Karpas-422 (cell line): ENCODE data around the gene DCDC1. TPM values are rescaled to one million over a fixed set of nuclear protein-coding genes. Genes with fewer than 3 reads are reported as not detected.

Experiments
- DNase-seq: peaks from one replicate; pipeline ENCODE4 v3.0.0-alpha.2; 2015
- H2AFZ ChIP-seq: fragments of 200-600 bp; sonication (generic); 2 replicates; pipeline ENCODE4 v1.6.1; 2014; ENCODE audit warnings: antibody characterized with exemption, low read length, mixed read lengths
- H3K27ac ChIP-seq: fragments of 200-600 bp; sonication (generic); 2 replicates; pipeline ENCODE4 v1.5.1; 2014; ENCODE audit warnings: mild to moderate bottlenecking, low read length, moderate library complexity
- H3K27me3 ChIP-seq: fragments of 200-600 bp; sonication (generic); 2 replicates; pipeline ENCODE4 v1.6.1; 2014; ENCODE audit warnings: low read length, mixed read lengths
- H3K36me3 ChIP-seq: fragments of 200-600 bp; sonication (generic); 2 replicates; pipeline ENCODE4 v1.6.1; 2014; ENCODE audit warnings: low read length, mixed read lengths; ENCODE audit not compliant: insufficient read depth
- H3K4me1 ChIP-seq: fragments of 200-600 bp; sonication (generic); 2 replicates; pipeline ENCODE4 v1.6.1; 2014; ENCODE audit warnings: mild to moderate bottlenecking, low read length, mixed read lengths
- H3K4me2 ChIP-seq: fragments of 200-600 bp; sonication (generic); 2 replicates; pipeline ENCODE4 v1.6.1; 2014; ENCODE audit warnings: low read length, low read depth, mild to moderate bottlenecking; ENCODE audit not compliant: poor library complexity, severe bottlenecking
- H3K4me3 ChIP-seq: fragments of 200-600 bp; sonication (generic); 2 replicates; pipeline ENCODE4 v1.5.1; 2014; ENCODE audit warnings: mild to moderate bottlenecking, antibody characterized with exemption, low read length, mixed read lengths
- H3K79me2 ChIP-seq: fragments of 200-600 bp; sonication (generic); 2 replicates; pipeline ENCODE4 v1.6.1; 2014; ENCODE audit warnings: mild to moderate bottlenecking, low read length, mixed read lengths
- H3K9ac ChIP-seq: fragments of 200-600 bp; sonication (generic); 2 replicates; pipeline ENCODE4 v1.6.0; 2014; ENCODE audit warnings: low read length
- H3K9me2 ChIP-seq: fragments of 200-600 bp; sonication (generic), shearing (Covaris generic); replicated peaks from 2 replicates; pipeline ENCODE4 v1.6.0; 2014; ENCODE audit warnings: mild to moderate bottlenecking, low read length, moderate library complexity; ENCODE audit not compliant: insufficient read depth
- H3K9me3 ChIP-seq: fragments of 300-700, 200-600 bp; sonication (generic); 2 replicates; pipeline ENCODE4 v1.6.1; 2014; ENCODE audit warnings: low read length, mixed read lengths
- H4K20me1 ChIP-seq: fragments of 200-600 bp; sonication (generic); 2 replicates; pipeline ENCODE4 v1.6.1; 2014; ENCODE audit warnings: mild to moderate bottlenecking, antibody characterized with exemption, low read length, low read depth; ENCODE audit not compliant: insufficient read depth
- total RNA-seq: library from RNA; depleted of rRNA; stranded (reverse); fragments of >200 nt; shearing (Covaris generic); gene quantifications from 2 replicates; pipeline ENCODE4 v1.2.3, GENCODE V29; 2014; ENCODE audit warnings: low replicate concordance; rRNA removed

DCDC1 gene
- total RNA-seq: not detected in 2 replicates

GRCh38 chr11:31369348-31370329 is at the start of gene DCDC1, which contains the start of gene DNAJC24:
TSS of gene DCDC1 (minus strand) at chr11:31369739. CDS start at chr11:31328280, 41,459 bp downstream.
TSS of gene DNAJC24 (plus strand) at chr11:31369860. CDS start at chr11:31370749, 889 bp downstream.
- Histone ChIP-seq H3K4me2 (peak within 1 kb of the TSS; percentile 90), H4K20me1 (no peaks in the 10 kb centered on the region), H2AFZ (peak within 1 kb of the TSS; percentile 96), H3K79me2 (peaks cover 46% of the 10 kb centered on the region), H3K4me3 (peak within 1 kb of the TSS; percentile 81), H3K27ac (peak within 1 kb of the TSS; percentile 64), H3K36me3 (peaks cover 15% of the 10 kb centered on the region), H3K27me3 (no peaks in the 10 kb centered on the region), H3K4me1 (peaks cover 23% of the 10 kb centered on the region), H3K9me2 (no peaks in the 10 kb centered on the region), H3K9ac (peak within 1 kb of the TSS; percentile 80), H3K9me3 (no peaks in the 10 kb centered on the region)
- peak; percentile 99 for DNase-seq

GRCh38 chr11:31419138-31419537 is 49.6 kb upstream of the DCDC1 start:
- H4K20me1 ChIP-seq: no peaks in the 10 kb centered on the region

GRCh38 chr11:31417816-31418215 is 48.3 kb upstream of the DCDC1 start:
- Histone ChIP-seq H3K9me2 (no peaks in the 10 kb centered on the region), H3K9ac (no peak overlapping the region), H3K9me3 (no peaks in the 10 kb centered on the region), H3K79me2 (peaks cover 2% of the 10 kb centered on the region), H3K27ac (no peak overlapping the region), H3K4me3 (no peak overlapping the region), H3K4me1 (peaks cover 16% of the 10 kb centered on the region), H2AFZ (no peak overlapping the region), H3K36me3 (no peaks in the 10 kb centered on the region), H4K20me1 (no peaks in the 10 kb centered on the region), H3K27me3 (no peaks in the 10 kb centered on the region), H3K4me2 (no peak overlapping the region)
- no peak for DNase-seq

More at GRCh38 chr11:31419138-31419537, 49.6 kb upstream of the DCDC1 start:
- Histone ChIP-seq H2AFZ (no peak overlapping the region), H3K27me3 (no peaks in the 10 kb centered on the region), H3K79me2 (no peaks in the 10 kb centered on the region; the same call in 1 of the 2 replicates), H3K36me3 (no peaks in the 10 kb centered on the region), H3K4me2 (peak overlapping the region; percentile 50), H3K27ac (peak overlapping the region; percentile 25; the same call in 1 of the 2 replicates), H3K9ac (no peak overlapping the region), H3K4me3 (no peak overlapping the region), H3K9me3 (no peaks in the 10 kb centered on the region), H3K9me2 (no peaks in the 10 kb centered on the region), H3K4me1 (peaks cover 16% of the 10 kb centered on the region)
- no peak for DNase-seq

GRCh38 chr11:31417357-31417756 is 47.8 kb upstream of the DCDC1 start:
- Histone ChIP-seq H3K4me2 (no peak overlapping the region), H3K9me3 (no peaks in the 10 kb centered on the region), H4K20me1 (no peaks in the 10 kb centered on the region), H3K4me1 (peaks cover 16% of the 10 kb centered on the region), H3K27me3 (no peaks in the 10 kb centered on the region), H3K9me2 (no peaks in the 10 kb centered on the region), H3K36me3 (no peaks in the 10 kb centered on the region), H3K4me3 (no peak overlapping the region), H3K27ac (no peak overlapping the region), H3K9ac (no peak overlapping the region), H3K79me2 (peaks cover 5% of the 10 kb centered on the region), H2AFZ (no peak overlapping the region)
- no peak for DNase-seq

GRCh38 chr11:31415435-31415834 is 45.9 kb upstream of the DCDC1 start:
- no peaks in the 10 kb centered on the region for H3K9me3 ChIP-seq
- H3K27me3 ChIP-seq: no peaks in the 10 kb centered on the region
- no peaks in the 10 kb centered on the region for H3K36me3 ChIP-seq
- peaks cover 18% of the 10 kb centered on the region for H3K79me2 ChIP-seq
- H3K9me2 ChIP-seq: no peaks in the 10 kb centered on the region
- no peak overlapping the region for H3K9ac ChIP-seq
- H4K20me1 ChIP-seq: no peaks in the 10 kb centered on the region
- H3K4me3 ChIP-seq: no peak overlapping the region
- DNase-seq: no peak
- no peak overlapping the region for H3K4me2 ChIP-seq
- H3K27ac ChIP-seq: no peak overlapping the region
- H2AFZ ChIP-seq: no peak overlapping the region
- peaks cover 16% of the 10 kb centered on the region for H3K4me1 ChIP-seq

- Histone ChIP-seq H3K9ac (no peak overlapping the region), H3K79me2 (peaks cover 21% of the 10 kb centered on the region), H3K9me3 (no peaks in the 10 kb centered on the region), H3K9me2 (no peaks in the 10 kb centered on the region), H3K27ac (no peak overlapping the region), H3K4me1 (peaks cover 16% of the 10 kb centered on the region), H3K36me3 (no peaks in the 10 kb centered on the region), H4K20me1 (no peaks in the 10 kb centered on the region), H2AFZ (no peak overlapping the region), H3K27me3 (no peaks in the 10 kb centered on the region), H3K4me2 (no peak overlapping the region), H3K4me3 (no peak overlapping the region)
- peak; percentile 34 for DNase-seq
Observed at GRCh38 chr11:31414338-31414737, 44.8 kb upstream of the DCDC1 start.

GRCh38 chr11:31412946-31413345 is 43.4 kb upstream of the DCDC1 start:
- Histone ChIP-seq H3K27ac (no peak overlapping the region), H3K9me3 (no peaks in the 10 kb centered on the region), H3K4me1 (peaks cover 9% of the 10 kb centered on the region; the same call in 1 of the 2 replicates), H3K4me2 (no peak overlapping the region), H3K4me3 (no peak overlapping the region), H3K9me2 (no peaks in the 10 kb centered on the region), H2AFZ (no peak overlapping the region), H3K9ac (no peak overlapping the region), H4K20me1 (no peaks in the 10 kb centered on the region), H3K79me2 (peaks cover 31% of the 10 kb centered on the region), H3K27me3 (no peaks in the 10 kb centered on the region), H3K36me3 (no peaks in the 10 kb centered on the region)
- no peak for DNase-seq

- H4K20me1 ChIP-seq: no peaks in the 10 kb centered on the region
- no peak overlapping the region for H3K9ac ChIP-seq
- no peaks in the 10 kb centered on the region for H3K27me3 ChIP-seq
- no peaks in the 10 kb centered on the region for H3K36me3 ChIP-seq
- no peak overlapping the region for H3K27ac ChIP-seq
- H2AFZ ChIP-seq: no peak overlapping the region
- no peak overlapping the region for H3K4me3 ChIP-seq
- peak; percentile 40 for DNase-seq
- no peaks in the 10 kb centered on the region for H3K9me3 ChIP-seq
- H3K4me1 ChIP-seq: peaks cover 9% of the 10 kb centered on the region; the same call in 1 of the 2 replicates
- peaks cover 48% of the 10 kb centered on the region for H3K79me2 ChIP-seq
- H3K4me2 ChIP-seq: no peak overlapping the region
- H3K9me2 ChIP-seq: no peaks in the 10 kb centered on the region
Observed at GRCh38 chr11:31408201-31408600, 38.7 kb upstream of the DCDC1 start.
